PC-9 (cell line): ENCODE results near the gene LOXL3.

Experiments
- CTCF ChIP-seq: fragments of 200-600 bp; sonication (generic); conservative IDR thresholded peaks from 2 replicates; pipeline ENCODE4 v1.6.1; 2017; ENCODE audit warnings: mixed run types, antibody characterized with exemption, mild to moderate bottlenecking, moderate library complexity
- EZH2 ChIP-seq: fragments of 200-600 bp; sonication (generic); IDR thresholded peaks from 2 replicates; pipeline ENCODE4 v1.8.0; 2017; ENCODE audit warnings: antibody characterized with exemption, low read depth

- TF ChIP-seq EZH2 = no peak
- TF ChIP-seq CTCF = no peak
These were observed 28.6 kb downstream of the LOXL3 start for GRCh38 chr2:74524955-74525716.
